ELR (cell line): ENCODE measurements around the gene FES.
A peak's percentile ranks its signal among the peaks of the same experiment; 100 is the strongest.

Experiments
- DNase-seq: peaks from one replicate; pipeline ENCODE4 v3.0.0-alpha.2; 2015; ENCODE audit warnings: low read depth

FES gene

GRCh38 chr15:90930861-90931574, 46.7 kb downstream of the FES start:
- peak; percentile 18 for DNase-seq

GRCh38 chr15:90931575-90931827, 47.2 kb downstream of the FES start:
- no peak for DNase-seq

- DNase-seq = peak; percentile 86
Observed at GRCh38 chr15:90931828-90932659, 47.7 kb downstream of the FES start, which contains the start of gene HDDC3. Gene HDDC3, minus strand, starts transcription at chr15:90932549. Its CDS starts 9 bp downstream, at chr15:90932540.

GRCh38 chr15:90932660-90932991, 48.3 kb downstream of the FES start:
- DNase-seq = no peak

GRCh38 chr15:90933301-90933700, 49.0 kb downstream of the FES start:
- no peak for DNase-seq

- DNase-seq = peak; percentile 86
Observed at GRCh38 chr15:90934256-90934948, 50.1 kb downstream of the FES start.

- peak; percentile 90 for DNase-seq
Observed at GRCh38 chr15:90934949-90935751, 50.8 kb downstream of the FES start, which contains the start of gene UNC45A. Gene UNC45A, plus strand, starts transcription at chr15:90935285. Its CDS starts 40 bp downstream, at chr15:90935325.

- DNase-seq = no peak
Observed at GRCh38 chr15:90936823-90937222, 52.5 kb downstream of the FES start.

GRCh38 chr15:90938261-90938660, 54.0 kb downstream of the FES start:
- DNase-seq = no peak

GRCh38 chr15:90939756-90940155, 55.5 kb downstream of the FES start:
- DNase-seq = no peak

- no peak for DNase-seq
Observed at GRCh38 chr15:90941038-90941437, 56.7 kb downstream of the FES start.

GRCh38 chr15:90942354-90943120, 58.2 kb downstream of the FES start:
- no peak for DNase-seq

GRCh38 chr15:90945091-90945490, 60.8 kb downstream of the FES start:
- no peak for DNase-seq
